ENCODE measurements around the gene ATXN1.

GRCh38 chr6:16473908-16474771, 287.1 kb downstream of the ATXN1 start:
- TF ChIP-seq EP300 (IDR thresholded peaks at IDR 0.05): no peak
- TF ChIP-seq, protein P1, sequence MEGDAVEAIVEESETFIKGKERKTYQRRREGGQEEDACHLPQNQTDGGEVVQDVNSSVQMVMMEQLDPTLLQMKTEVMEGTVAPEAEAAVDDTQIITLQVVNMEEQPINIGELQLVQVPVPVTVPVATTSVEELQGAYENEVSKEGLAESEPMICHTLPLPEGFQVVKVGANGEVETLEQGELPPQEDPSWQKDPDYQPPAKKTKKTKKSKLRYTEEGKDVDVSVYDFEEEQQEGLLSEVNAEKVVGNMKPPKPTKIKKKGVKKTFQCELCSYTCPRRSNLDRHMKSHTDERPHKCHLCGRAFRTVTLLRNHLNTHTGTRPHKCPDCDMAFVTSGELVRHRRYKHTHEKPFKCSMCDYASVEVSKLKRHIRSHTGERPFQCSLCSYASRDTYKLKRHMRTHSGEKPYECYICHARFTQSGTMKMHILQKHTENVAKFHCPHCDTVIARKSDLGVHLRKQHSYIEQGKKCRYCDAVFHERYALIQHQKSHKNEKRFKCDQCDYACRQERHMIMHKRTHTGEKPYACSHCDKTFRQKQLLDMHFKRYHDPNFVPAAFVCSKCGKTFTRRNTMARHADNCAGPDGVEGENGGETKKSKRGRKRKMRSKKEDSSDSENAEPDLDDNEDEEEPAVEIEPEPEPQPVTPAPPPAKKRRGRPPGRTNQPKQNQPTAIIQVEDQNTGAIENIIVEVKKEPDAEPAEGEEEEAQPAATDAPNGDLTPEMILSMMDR (IDR thresholded peaks at IDR 0.05): no peak
- TF ChIP-seq EHMT2 (IDR thresholded peaks at IDR 0.05; ENCODE audit: low read depth): no peak
- TF ChIP-seq CHD2 (IDR thresholded peaks at IDR 0.05; ENCODE audit: low read length, partially characterized antibody): no peak
- no peak for TF ChIP-seq NFE2L2 (conservative IDR thresholded peaks at IDR 0.05; ENCODE audit: low read length)
- TF ChIP-seq, protein P2, sequence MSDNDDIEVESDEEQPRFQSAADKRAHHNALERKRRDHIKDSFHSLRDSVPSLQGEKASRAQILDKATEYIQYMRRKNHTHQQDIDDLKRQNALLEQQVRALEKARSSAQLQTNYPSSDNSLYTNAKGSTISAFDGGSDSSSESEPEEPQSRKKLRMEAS (IDR thresholded peaks at IDR 0.05): no peak
- no peak for TF ChIP-seq RCOR1 (IDR thresholded peaks at IDR 0.05; ENCODE audit: low read depth, low read length)
- TF ChIP-seq KDM1A (IDR thresholded peaks at IDR 0.05; ENCODE audit: low read depth): no peak
- no peak for TF ChIP-seq SREBF2 (IDR thresholded peaks at IDR 0.05)
